ENCODE measurements around the gene AADACL4. TPM values are rescaled to one million over a fixed set of nuclear protein-coding genes. Genes with fewer than 3 reads are reported as not detected.

The AADACL4 gene
- total RNA-seq (2021; ENCODE audit: unreplicated experiment) (not detected), Bru-seq, nascent RNA (not detected), BruChase-seq, experiment 1, labeled RNA remaining after a 2-hour chase (percentile 9 among the genes with signal in this experiment), BruChase-seq, experiment 2, labeled RNA remaining after a 6-hour chase (percentile 10 among the genes with signal in this experiment)
- not detected for polyA plus RNA-seq (2012; ENCODE audit: insufficient read length)
- long read RNA-seq: 0 reads

DNA sequence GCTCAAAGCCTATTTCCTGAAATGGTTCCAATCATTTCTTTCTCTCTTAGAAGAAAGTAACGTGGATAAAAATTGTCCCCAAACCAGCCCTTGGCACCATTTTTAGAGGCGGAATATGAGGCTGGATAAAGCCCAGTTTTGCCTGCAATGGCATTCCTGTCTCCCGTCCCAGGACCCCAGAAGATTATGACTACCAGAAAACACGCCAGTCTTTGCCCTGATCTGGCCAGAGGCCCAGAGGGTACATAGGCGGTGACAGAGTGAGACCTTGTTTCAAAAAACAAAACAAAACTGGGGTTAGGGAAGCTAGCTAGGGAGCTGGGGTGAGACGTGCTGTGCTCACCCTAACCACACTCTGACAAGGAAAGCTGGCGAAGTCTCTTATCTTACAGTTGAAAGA, at the start of gene AADACL4:
TSS of gene AADACL4 (plus strand) at position 301 of the 400 bp plus-strand sequence. CDS start 462 bp downstream, outside the sequence.
- H3K9me3 ChIP-seq (ENCODE audit: control insufficient read depth, insufficient read depth, low read depth, low read length): peaks cover 10% of the 10 kb centered on the region; the same call in 1 of the 2 replicates
- no peaks in the 10 kb centered on the region for H3K27me3 ChIP-seq (ENCODE audit: control insufficient read depth, insufficient read depth, low read length)
- POLR2A ChIA-PET: no interaction called here
- CTCF ChIA-PET: no interaction called here
- BruUV-seq (replicated peaks): no TSS peak
- intact Hi-C loops (cut with micrococcal nuclease; ENCODE audit: unreplicated experiment) (no loop called here), in situ Hi-C loops (cut with HindIII; ENCODE audit: low pct_unique_long_range_greater_than_20kb, low sequenced_read_pairs) (no loop called here)
- no peak for DNase-seq (ENCODE audit: low read depth, low spot score)
- no peak for ATAC-seq
- H3K27ac ChIP-seq (ENCODE audit: low read length): no peak within 1 kb of the TSS
- no peaks in the 10 kb centered on the region for H3K36me3 ChIP-seq (ENCODE audit: control insufficient read depth, insufficient read depth, low read length)
- no peak within 1 kb of the TSS for H3K4me3 ChIP-seq (ENCODE audit: low read depth in 2 of 2, low read length in 2 of 2)
- no peaks in the 10 kb centered on the region for H3K4me1 ChIP-seq (ENCODE audit: control insufficient read depth, insufficient read depth, low read length)
- TF ChIP-seq, protein P1, sequence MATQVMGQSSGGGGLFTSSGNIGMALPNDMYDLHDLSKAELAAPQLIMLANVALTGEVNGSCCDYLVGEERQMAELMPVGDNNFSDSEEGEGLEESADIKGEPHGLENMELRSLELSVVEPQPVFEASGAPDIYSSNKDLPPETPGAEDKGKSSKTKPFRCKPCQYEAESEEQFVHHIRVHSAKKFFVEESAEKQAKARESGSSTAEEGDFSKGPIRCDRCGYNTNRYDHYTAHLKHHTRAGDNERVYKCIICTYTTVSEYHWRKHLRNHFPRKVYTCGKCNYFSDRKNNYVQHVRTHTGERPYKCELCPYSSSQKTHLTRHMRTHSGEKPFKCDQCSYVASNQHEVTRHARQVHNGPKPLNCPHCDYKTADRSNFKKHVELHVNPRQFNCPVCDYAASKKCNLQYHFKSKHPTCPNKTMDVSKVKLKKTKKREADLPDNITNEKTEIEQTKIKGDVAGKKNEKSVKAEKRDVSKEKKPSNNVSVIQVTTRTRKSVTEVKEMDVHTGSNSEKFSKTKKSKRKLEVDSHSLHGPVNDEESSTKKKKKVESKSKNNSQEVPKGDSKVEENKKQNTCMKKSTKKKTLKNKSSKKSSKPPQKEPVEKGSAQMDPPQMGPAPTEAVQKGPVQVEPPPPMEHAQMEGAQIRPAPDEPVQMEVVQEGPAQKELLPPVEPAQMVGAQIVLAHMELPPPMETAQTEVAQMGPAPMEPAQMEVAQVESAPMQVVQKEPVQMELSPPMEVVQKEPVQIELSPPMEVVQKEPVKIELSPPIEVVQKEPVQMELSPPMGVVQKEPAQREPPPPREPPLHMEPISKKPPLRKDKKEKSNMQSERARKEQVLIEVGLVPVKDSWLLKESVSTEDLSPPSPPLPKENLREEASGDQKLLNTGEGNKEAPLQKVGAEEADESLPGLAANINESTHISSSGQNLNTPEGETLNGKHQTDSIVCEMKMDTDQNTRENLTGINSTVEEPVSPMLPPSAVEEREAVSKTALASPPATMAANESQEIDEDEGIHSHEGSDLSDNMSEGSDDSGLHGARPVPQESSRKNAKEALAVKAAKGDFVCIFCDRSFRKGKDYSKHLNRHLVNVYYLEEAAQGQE (IDR thresholded peaks at IDR 0.05; ENCODE audit: insufficient read depth in 1 of 2, low read depth in 2 of 2, low read length in 1 of 2): no peak
- TF ChIP-seq TCF7L2 (IDR thresholded peaks at IDR 0.05; ENCODE audit: low read depth, low read length): no peak

DNA sequence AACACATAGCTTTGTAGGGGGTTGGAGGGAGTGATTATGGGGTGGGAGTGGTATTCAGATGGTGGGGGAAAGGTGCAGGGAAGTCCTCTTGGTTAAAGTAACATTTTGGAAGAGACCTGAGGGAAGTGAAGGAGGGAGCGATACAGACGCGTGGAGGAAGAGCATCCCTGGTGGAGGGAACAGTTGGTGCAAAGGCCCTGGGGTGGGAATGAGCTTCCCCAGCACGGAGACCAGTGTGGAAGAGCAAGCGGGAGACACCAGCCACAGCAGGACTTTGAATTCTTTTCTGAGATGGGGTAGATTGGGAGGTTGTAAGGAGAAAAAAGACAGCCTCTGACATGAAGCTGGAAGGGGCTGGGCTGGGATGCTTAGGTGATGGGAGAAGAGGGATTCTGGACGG, 49.4 kb upstream of the AADACL4 start:
- no peak for DNase-seq (ENCODE audit: low read depth, low spot score)
- H3K27me3 ChIP-seq (ENCODE audit: control insufficient read depth, insufficient read depth, low read length): no peaks in the 10 kb centered on the region
- H3K4me3 ChIP-seq (ENCODE audit: low read depth in 2 of 2, low read length in 2 of 2): peak overlapping the region in 1 of 2 experiments; percentile 37; a peak in 3 of 4 replicates
- ATAC-seq: no peak
- ChIA-PET POLR2A (interaction anchor here (0.7 kb wide), 1 partner anchor 44 kb away, joined by 3 read pairs; no protein-coding TSS in a partner anchor), CTCF (interaction anchor here (0.6 to 1.3 kb wide), 3 partner anchors 9 to 322 kb away, joined by 3 to 6 read pairs (median 3); no protein-coding TSS in a partner anchor)
- BruUV-seq (replicated peaks): no TSS peak
- in situ Hi-C loops (cut with HindIII; ENCODE audit: low pct_unique_long_range_greater_than_20kb, low sequenced_read_pairs) (no loop called here), intact Hi-C loops (cut with micrococcal nuclease; ENCODE audit: unreplicated experiment) (loop anchor here (2.0 kb wide), 1 partner anchor 24 kb away; the partner anchor contains the start of gene DHRS3)
- peaks cover 81% of the 10 kb centered on the region for H3K4me1 ChIP-seq (ENCODE audit: control insufficient read depth, insufficient read depth, low read length)
- H3K9me3 ChIP-seq (ENCODE audit: control insufficient read depth, insufficient read depth, low read depth, low read length): no peaks in the 10 kb centered on the region
- TF ChIP-seq, protein P1 (IDR thresholded peaks at IDR 0.05; ENCODE audit: insufficient read depth in 1 of 2, low read depth in 2 of 2, low read length in 1 of 2): no peak
- TF ChIP-seq, protein P2, sequence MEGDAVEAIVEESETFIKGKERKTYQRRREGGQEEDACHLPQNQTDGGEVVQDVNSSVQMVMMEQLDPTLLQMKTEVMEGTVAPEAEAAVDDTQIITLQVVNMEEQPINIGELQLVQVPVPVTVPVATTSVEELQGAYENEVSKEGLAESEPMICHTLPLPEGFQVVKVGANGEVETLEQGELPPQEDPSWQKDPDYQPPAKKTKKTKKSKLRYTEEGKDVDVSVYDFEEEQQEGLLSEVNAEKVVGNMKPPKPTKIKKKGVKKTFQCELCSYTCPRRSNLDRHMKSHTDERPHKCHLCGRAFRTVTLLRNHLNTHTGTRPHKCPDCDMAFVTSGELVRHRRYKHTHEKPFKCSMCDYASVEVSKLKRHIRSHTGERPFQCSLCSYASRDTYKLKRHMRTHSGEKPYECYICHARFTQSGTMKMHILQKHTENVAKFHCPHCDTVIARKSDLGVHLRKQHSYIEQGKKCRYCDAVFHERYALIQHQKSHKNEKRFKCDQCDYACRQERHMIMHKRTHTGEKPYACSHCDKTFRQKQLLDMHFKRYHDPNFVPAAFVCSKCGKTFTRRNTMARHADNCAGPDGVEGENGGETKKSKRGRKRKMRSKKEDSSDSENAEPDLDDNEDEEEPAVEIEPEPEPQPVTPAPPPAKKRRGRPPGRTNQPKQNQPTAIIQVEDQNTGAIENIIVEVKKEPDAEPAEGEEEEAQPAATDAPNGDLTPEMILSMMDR (IDR thresholded peaks at IDR 0.05): no peak
- TF ChIP-seq SIN3A (IDR thresholded peaks at IDR 0.05; ENCODE audit: borderline replicate concordance, insufficient read depth, low read depth, low read length): no peak
- no peak for TF ChIP-seq POLR2AphosphoS5 (IDR thresholded peaks at IDR 0.05; ENCODE audit: low read depth, low read length)
- TF ChIP-seq TCF7L2 (IDR thresholded peaks at IDR 0.05; ENCODE audit: low read depth, low read length): no peak
- H3K27ac ChIP-seq (ENCODE audit: low read length): peak overlapping the region; percentile 96
- no peaks in the 10 kb centered on the region for H3K36me3 ChIP-seq (ENCODE audit: control insufficient read depth, insufficient read depth, low read length)

All from Panc1 (cell line).